ENCODE measurements around the gene PLEKHO2. TPM values are rescaled to one million over a fixed set of nuclear protein-coding genes. Genes with fewer than 3 reads are reported as not detected.

The PLEKHO2 gene
- total and polyA plus RNA-seq, 2 of the 8 experiments (the other 6 are each of a cell fraction or from before 2014, with no cell fraction given): 16.9 to 20.1 TPM

DNA sequence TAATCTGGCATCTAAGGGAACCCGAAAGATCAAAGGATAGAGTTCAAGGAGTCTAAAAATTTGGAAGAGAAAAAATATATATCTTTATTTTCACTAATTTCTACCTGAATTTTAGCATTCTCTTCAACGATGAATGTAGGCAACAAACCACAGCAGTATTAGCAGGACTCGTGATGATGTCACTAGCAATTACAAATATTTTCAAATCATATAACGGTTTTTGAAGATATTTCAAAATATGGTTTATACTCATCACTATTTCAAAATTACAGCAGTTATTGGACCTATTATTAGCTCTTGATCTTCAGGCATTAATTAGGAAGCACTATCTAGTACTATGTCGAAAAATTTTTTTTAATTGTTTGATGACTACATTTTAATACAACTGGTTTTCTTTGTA, 43.0 kb downstream of the PLEKHO2 start (continued):
- TF ChIP-seq SAP30 (IDR thresholded peaks at IDR 0.05; ENCODE audit: insufficient read depth, insufficient replicate concordance, low read length) (no peak), EZH2 (IDR thresholded peaks at IDR 0.05; ENCODE audit: low read depth, low read length, severe bottlenecking) (no peak), CEBPB (IDR thresholded peaks at IDR 0.05; ENCODE audit: low read depth, low read length) (no peak), SP2 (IDR thresholded peaks at IDR 0.05; ENCODE audit: low read length) (no peak), NANOG (IDR thresholded peaks at IDR 0.05; ENCODE audit: insufficient read depth, low read depth, low read length, poor library complexity, severe bottlenecking) (no peak)

Measured in H1 (cell line).